Lower lobe of right lung (tissue), 2 donors: ENCODE measurements around the gene SAMD7. TPM values are rescaled to one million over a fixed set of nuclear protein-coding genes. Genes with fewer than 3 reads are reported as not detected.

Experiments used
- ATAC-seq, 2 donors: fragments of 200-7000 bp; cut with Tn5 transposase; one replicate each; pipeline ENCODE4 v1.9.1; 2020 to 2022; ENCODE audit warnings: mild to moderate bottlenecking in 2 of 2, moderate library complexity in 2 of 2
- DNase-seq: peaks from one replicate; pipeline ENCODE4 v3.0.0-alpha.2; 2020
- H3K27ac ChIP-seq: fragments of 200-600 bp; one replicate; pipeline ENCODE4 v1.8.0; 2022
- H3K27me3 ChIP-seq: fragments of 200-600 bp; one replicate; pipeline ENCODE4 v1.8.0; 2022; ENCODE audit warnings: low read depth
- H3K36me3 ChIP-seq: fragments of 200-600 bp; one replicate; pipeline ENCODE4 v1.8.0; 2022; ENCODE audit warnings: mild to moderate bottlenecking
- H3K4me1 ChIP-seq: fragments of 200-600 bp; one replicate; pipeline ENCODE4 v1.8.0; 2022
- H3K4me3 ChIP-seq: fragments of 200-600 bp; one replicate; pipeline ENCODE4 v1.8.0; 2022; ENCODE audit warnings: mild to moderate bottlenecking
- H3K9me3 ChIP-seq: fragments of 200-600 bp; one replicate; pipeline ENCODE4 v1.8.0; 2022
- CTCF ChIP-seq: fragments of 200-600 bp; IDR thresholded peaks from one replicate; pipeline ENCODE4 v1.8.0; 2022; ENCODE audit warnings: antibody characterized with exemption, mild to moderate bottlenecking
- intact Hi-C: fragments of 100-400 bp; cut with DNase I; formaldehyde crosslinking; loops from one replicate; pipeline ENCODE4 v1.11.0; 2022
- total RNA-seq: library from RNA; stranded (reverse); fragmentation: NEBNext Ultra II Directional; extraction: Animal tissue kit (Norgen Biotek cat#: 25700); gene quantifications from one replicate; pipeline ENCODE4 v1.2.1, GENCODE V29; 2021
- donor health status: DM: no; HTN: yes; CAD: no; lungs with severe emphysema.

Gene SAMD7
- total RNA-seq, 1 donor from 2014 or later: not detected

GRCh38 chr3:169930843-169931242 lies 19.5 kb downstream of the SAMD7 start:
- TF ChIP-seq CTCF: no peak
- Histone ChIP-seq H3K4me3 (no peak overlapping the region), H3K4me1 (no peaks in the 10 kb centered on the region), H3K27me3 (no peaks in the 10 kb centered on the region), H3K9me3 (no peaks in the 10 kb centered on the region), H3K36me3 (no peaks in the 10 kb centered on the region), H3K27ac (no peak overlapping the region)
- ATAC-seq (no peak), DNase-seq (no peak)
- intact Hi-C loops: no loop called here

- DNase-seq (no peak), ATAC-seq (peak in 1 of 2 donors; percentile 35)
- intact Hi-C loops: no loop called here
- Histone ChIP-seq H3K9me3 (no peaks in the 10 kb centered on the region), H3K4me3 (no peak overlapping the region), H3K36me3 (no peaks in the 10 kb centered on the region), H3K27me3 (no peaks in the 10 kb centered on the region), H3K4me1 (no peaks in the 10 kb centered on the region), H3K27ac (no peak overlapping the region)
- no peak for TF ChIP-seq CTCF
Observed at GRCh38 chr3:169931747-169932520, 20.6 kb downstream of the SAMD7 start.

GRCh38 chr3:169939320-169939719 lies 27.9 kb downstream of the SAMD7 start:
- ATAC-seq: no peak
- no peak for TF ChIP-seq CTCF
- Histone ChIP-seq H3K4me3 (no peak overlapping the region), H3K27ac (no peak overlapping the region), H3K9me3 (no peaks in the 10 kb centered on the region), H3K36me3 (no peaks in the 10 kb centered on the region), H3K27me3 (no peaks in the 10 kb centered on the region), H3K4me1 (no peaks in the 10 kb centered on the region)
- DNase-seq: no peak
- intact Hi-C loops: no loop called here

- Histone ChIP-seq H3K4me1 (peaks cover 3% of the 10 kb centered on the region), H3K4me3 (no peak overlapping the region), H3K27me3 (no peaks in the 10 kb centered on the region), H3K27ac (no peak overlapping the region), H3K36me3 (no peaks in the 10 kb centered on the region), H3K9me3 (no peaks in the 10 kb centered on the region)
- ATAC-seq (no peak), DNase-seq (no peak)
- intact Hi-C loops: no loop called here
- TF ChIP-seq CTCF: no peak
Observed at GRCh38 chr3:169939751-169940150, 28.4 kb downstream of the SAMD7 start.

GRCh38 chr3:169940470-169941181 lies 29.3 kb downstream of the SAMD7 start:
- Histone ChIP-seq H3K9me3 (no peaks in the 10 kb centered on the region), H3K4me3 (no peak overlapping the region), H3K36me3 (no peaks in the 10 kb centered on the region), H3K4me1 (peaks cover 12% of the 10 kb centered on the region), H3K27ac (no peak overlapping the region), H3K27me3 (no peaks in the 10 kb centered on the region)
- ATAC-seq: no peak
- intact Hi-C loops: no loop called here
- no peak for DNase-seq
- TF ChIP-seq CTCF: no peak
